ENCODE results near the gene P3H4. TPM values are rescaled to one million over a fixed set of nuclear protein-coding genes. Genes with fewer than 3 reads are reported as not detected.

Gene P3H4
- total and polyA plus RNA-seq, 2 of the 4 experiments (the other 2 are of a cell fraction): 21.5 to 66.7 TPM

- no peak overlapping the region for H2BK120ac ChIP-seq (ENCODE audit: low read depth, low read length)
- no peak overlapping the region for H3K4ac ChIP-seq (ENCODE audit: low read depth, low read length)
- no peak overlapping the region for H3K14ac ChIP-seq (replicated peaks; ENCODE audit: low read depth, low read length)
- H4K8ac ChIP-seq (ENCODE audit: low read depth in 2 of 2, low read length in 2 of 2): no peak overlapping the region
- no peak overlapping the region for H2AK9ac ChIP-seq (replicated peaks; ENCODE audit: low read depth, low read length, poor library complexity)
- H3K4me2 ChIP-seq (ENCODE audit: low read depth, low read length): no peak overlapping the region
- no peak overlapping the region for H2BK15ac ChIP-seq (ENCODE audit: low read depth, low read length)
- H2AFZ ChIP-seq (replicated peaks; ENCODE audit: low read length, poor library complexity): peak overlapping the region; percentile 13
- no peak overlapping the region for H3K9ac ChIP-seq (ENCODE audit: low read depth, low read length)
- no peak overlapping the region for H3K18ac ChIP-seq (ENCODE audit: low read depth, low read length)
- H3K4me1 ChIP-seq (ENCODE audit: control insufficient read depth, insufficient read depth, low read length): no peaks in the 10 kb centered on the region
- no peaks in the 10 kb centered on the region for H3K79me1 ChIP-seq (ENCODE audit: low read depth in 1 of 2, low read length in 2 of 2)
- H3K23ac ChIP-seq (ENCODE audit: low read depth, low read length): no peak overlapping the region
- H3K9me1 ChIP-seq (ENCODE audit: insufficient read depth, low read length): 0 out of 2 replicates have a peak, but pooled peaks cover 4% of the 10 kb centered on the region
- dilution Hi-C loops (cut with HindIII; ENCODE audit: low sequenced_read_pairs, unreplicated experiment) (no loop called here), in situ Hi-C loops (cut with MboI; ENCODE audit: low sequenced_read_pairs) (no loop called here), intact Hi-C loops (cut with micrococcal nuclease) (no loop called here)
- peaks cover 3% of the 10 kb centered on the region; the same call in 1 of the 2 replicates for H4K20me1 ChIP-seq (ENCODE audit: insufficient read depth, low read length)
- H4K5ac ChIP-seq (ENCODE audit: low read depth, low read length): no peak overlapping the region
- H2BK20ac ChIP-seq (ENCODE audit: low read depth, low read length): no peak overlapping the region
- WGBS, 2 experiments (ENCODE audit: extremely low coverage in 2 of 2, insufficient read length in 1 of 2): 93% methylated on average over 5 of the region's 9 CpGs; no CpG with 5 or more reads in 1 of the 2 experiments
- ChIA-PET POLR2A (ENCODE audit: unreplicated experiment) (no interaction called here), CTCF (no interaction called here)
- H2BK5ac ChIP-seq (ENCODE audit: low read depth, low read length, poor library complexity, severe bottlenecking): no peak overlapping the region
- ATAC-seq (ENCODE audit: low read depth) (no peak), DNase-seq (no peak)
- no TSS peak for BruUV-seq (replicated peaks)
- H3K4me3 ChIP-seq (ENCODE audit: insufficient read depth, low read depth, low read length): no peak overlapping the region
- H2AK5ac ChIP-seq (ENCODE audit: low read depth, low read length): no peak overlapping the region
- peaks cover 78% of the 10 kb centered on the region for H3K36me3 ChIP-seq (ENCODE audit: control insufficient read depth, insufficient read depth, low read length)
- TF ChIP-seq CTCF (conservative IDR thresholded peaks at IDR 0.05; ENCODE audit: low read depth, low read length): no peak
- TF ChIP-seq USF2 (IDR thresholded peaks at IDR 0.05; ENCODE audit: low read depth, low read length): no peak
- no peak for TF ChIP-seq RAD21 (IDR thresholded peaks at IDR 0.05; ENCODE audit: low read length)
- no peak for TF ChIP-seq BHLHE40 (IDR thresholded peaks at IDR 0.05; ENCODE audit: low read depth, low read length)
- TF ChIP-seq MAFK (IDR thresholded peaks at IDR 0.05; ENCODE audit: low read depth, low read length): no peak
- TF ChIP-seq MAZ (IDR thresholded peaks at IDR 0.05; ENCODE audit: borderline replicate concordance, low read depth, low read length): no peak
- TF ChIP-seq RCOR1 (IDR thresholded peaks at IDR 0.05; ENCODE audit: insufficient replicate concordance, low read length): no peak
- no peak for TF ChIP-seq CHD1 (IDR thresholded peaks at IDR 0.05; ENCODE audit: low read depth, low read length)
- no peak for TF ChIP-seq FOS (IDR thresholded peaks at IDR 0.05; ENCODE audit: low read depth, low read length)
- no peak for TF ChIP-seq ELK1 (IDR thresholded peaks at IDR 0.05; ENCODE audit: borderline replicate concordance, low read depth, low read length)
- TF ChIP-seq SMC3 (IDR thresholded peaks at IDR 0.05; ENCODE audit: low read depth, low read length): no peak
- no peaks in the 10 kb centered on the region for H3K27me3 ChIP-seq (ENCODE audit: control insufficient read depth, insufficient read depth, low read length)
- H3K27ac ChIP-seq (ENCODE audit: insufficient read depth, low read length): no peak overlapping the region
- no peaks in the 10 kb centered on the region for H3K9me3 ChIP-seq (ENCODE audit: control insufficient read depth, insufficient read depth, low read length)
- no peak overlapping the region for H4K91ac ChIP-seq (ENCODE audit: insufficient read depth, low read depth, low read length)
- no peak overlapping the region for H3K56ac ChIP-seq (ENCODE audit: extremely low read depth, insufficient read depth, low read length)
Measured at GRCh38 chr17:41758601-41759000, 53.1 kb downstream of the P3H4 start.

Data from IMR-90 (cell line).